ENCODE data around the gene TMEM8B.

Gene TMEM8B

GRCh38 chr9:35854091-35854762 lies 25.2 kb downstream of the TMEM8B start:
- TF ChIP-seq ZC3H10 (CRISPR knock-in tag; IDR thresholded peaks at IDR 0.05) (no peak), PPARA (CRISPR knock-in tag; IDR thresholded peaks at IDR 0.05; ENCODE audit: borderline replicate concordance) (no peak), POU6F1 (CRISPR knock-in tag; IDR thresholded peaks at IDR 0.05; ENCODE audit: borderline replicate concordance, low read depth) (no peak), ZFP3 (CRISPR knock-in tag; IDR thresholded peaks at IDR 0.05) (no peak), CSRNP3 (CRISPR knock-in tag; IDR thresholded peaks at IDR 0.05) (no peak), ZFP30 (CRISPR knock-in tag; IDR thresholded peaks at IDR 0.05) (no peak), GLIS3 (CRISPR knock-in tag; IDR thresholded peaks at IDR 0.05) (no peak), CSDC2 (CRISPR knock-in tag; IDR thresholded peaks at IDR 0.05) (no peak), ZNF70 (CRISPR knock-in tag; IDR thresholded peaks at IDR 0.05) (no peak), CREB5 (CRISPR knock-in tag; IDR thresholded peaks at IDR 0.05; ENCODE audit: low read depth) (no peak), OSR1 (CRISPR knock-in tag; IDR thresholded peaks at IDR 0.05) (no peak), ISL1 (CRISPR knock-in tag; IDR thresholded peaks at IDR 0.05) (no peak)
- no peak for ATAC-seq

- no peak for TF ChIP-seq SNAI2 (CRISPR knock-in tag; IDR thresholded peaks at IDR 0.05)
- TF ChIP-seq ZC3H10 (CRISPR knock-in tag; IDR thresholded peaks at IDR 0.05): no peak
- TF ChIP-seq CSDC2 (CRISPR knock-in tag; IDR thresholded peaks at IDR 0.05): no peak
- no peak for TF ChIP-seq PATZ1 (CRISPR knock-in tag; IDR thresholded peaks at IDR 0.05; ENCODE audit: borderline replicate concordance)
- TF ChIP-seq ZNF8 (CRISPR knock-in tag; IDR thresholded peaks at IDR 0.05): no peak
- no peak for ATAC-seq
These were observed 27.2 kb downstream of the TMEM8B start for GRCh38 chr9:35856206-35856605.

- no peak for ATAC-seq
- no peak for TF ChIP-seq GLIS3 (CRISPR knock-in tag; IDR thresholded peaks at IDR 0.05)
- no peak for TF ChIP-seq ZFP30 (CRISPR knock-in tag; IDR thresholded peaks at IDR 0.05)
- TF ChIP-seq RARB (CRISPR knock-in tag; IDR thresholded peaks at IDR 0.05): no peak
- no peak for TF ChIP-seq CREB5 (CRISPR knock-in tag; IDR thresholded peaks at IDR 0.05; ENCODE audit: low read depth)
These were observed 27.9 kb downstream of the TMEM8B start for GRCh38 chr9:35856882-35857281.

GRCh38 chr9:35858458-35858857 lies 29.4 kb downstream of the TMEM8B start:
- no peak for ATAC-seq
- TF ChIP-seq PATZ1 (CRISPR knock-in tag; IDR thresholded peaks at IDR 0.05; ENCODE audit: borderline replicate concordance) (no peak), GLIS3 (CRISPR knock-in tag; IDR thresholded peaks at IDR 0.05) (no peak), RARB (CRISPR knock-in tag; IDR thresholded peaks at IDR 0.05) (no peak), ZNF8 (CRISPR knock-in tag; IDR thresholded peaks at IDR 0.05) (no peak), BACH2 (CRISPR knock-in tag; IDR thresholded peaks at IDR 0.05; ENCODE audit: borderline replicate concordance) (no peak), TSHZ2 (CRISPR knock-in tag; IDR thresholded peaks at IDR 0.05) (no peak), ZFP3 (CRISPR knock-in tag; IDR thresholded peaks at IDR 0.05) (no peak), ARNTL (CRISPR knock-in tag; IDR thresholded peaks at IDR 0.05; ENCODE audit: borderline replicate concordance, low read depth) (no peak), ESRRG (CRISPR knock-in tag; IDR thresholded peaks at IDR 0.05) (no peak), SNAI2 (CRISPR knock-in tag; IDR thresholded peaks at IDR 0.05) (no peak), PPARA (CRISPR knock-in tag; IDR thresholded peaks at IDR 0.05; ENCODE audit: borderline replicate concordance) (no peak), ZNF70 (CRISPR knock-in tag; IDR thresholded peaks at IDR 0.05) (no peak)

Measured in SK-N-SH treated with all-trans-retinoic acid at 6 μM for 48 hours (cell line).